GM23338 (cell line): ENCODE data around the gene PATE4. TPM values are rescaled to one million over a fixed set of nuclear protein-coding genes. Genes with fewer than 3 reads are reported as not detected.

Experiments used
- ATAC-seq: fragments of 200-7000 bp; cut with Tn5 transposase; 3 replicates; pipeline ENCODE4 v1.9.1; 2020
- DNase-seq: peaks from one replicate; pipeline ENCODE4 v3.0.0-alpha.2; 2015; ENCODE audit warnings: low spot score
- H2AFZ ChIP-seq: fragments of 200-600 bp; sonication (generic); 2 replicates; pipeline ENCODE4 v1.8.0; 2016; ENCODE audit warnings: antibody characterized with exemption, mild to moderate bottlenecking, moderate library complexity
- H3F3A ChIP-seq: fragments of 200-600 bp; sonication (generic); replicated peaks from 2 replicates; pipeline ENCODE4 v1.8.0; 2017; ENCODE audit warnings: antibody characterized with exemption, mixed run types, low read depth
- H3K27ac ChIP-seq: fragments of 200-600 bp; sonication (generic); 2 replicates; pipeline ENCODE4 v1.6.1; 2016; ENCODE audit warnings: low read depth
- H3K27me3 ChIP-seq: fragments of 200-600 bp; sonication (generic); 2 replicates; pipeline ENCODE4 v1.8.0; 2016; ENCODE audit warnings: mild to moderate bottlenecking, mixed run types, moderate library complexity; ENCODE audit not compliant: insufficient read depth
- H3K36me3 ChIP-seq: fragments of 200-600 bp; sonication (generic); 2 replicates; pipeline ENCODE4 v1.8.0; 2016; ENCODE audit warnings: mild to moderate bottlenecking; ENCODE audit not compliant: insufficient read depth
- H3K4me1 ChIP-seq: fragments of 200-600 bp; sonication (generic); 2 replicates; pipeline ENCODE4 v1.8.0; 2016; ENCODE audit warnings: mild to moderate bottlenecking, moderate library complexity; ENCODE audit not compliant: insufficient read depth
- H3K4me2 ChIP-seq: fragments of 200-600 bp; sonication (generic); 2 replicates; pipeline ENCODE4 v1.7.1; 2017; ENCODE audit warnings: mixed run types
- H3K4me3 ChIP-seq: fragments of 200-600 bp; sonication (generic); 2 replicates; pipeline ENCODE4 v1.6.1; 2016; ENCODE audit warnings: mixed run types
- H3K79me2 ChIP-seq: fragments of 200-600 bp; sonication (generic); replicated peaks from 2 replicates; pipeline ENCODE4 v1.8.0; 2017; ENCODE audit warnings: mild to moderate bottlenecking; ENCODE audit not compliant: insufficient read depth
- H3K9me2 ChIP-seq: fragments of 200-600 bp; sonication (generic); 2 replicates; pipeline ENCODE4 v1.8.0; 2017; ENCODE audit not compliant: insufficient read depth
- H4K20me1 ChIP-seq: fragments of 200-600 bp; sonication (generic); replicated peaks from 2 replicates; pipeline ENCODE4 v1.8.0; 2017; ENCODE audit warnings: mild to moderate bottlenecking; ENCODE audit not compliant: insufficient read depth
- H3K27ac Mint-ChIP-seq: 2 replicates; pipeline ENCODE4 v1.8.0; 2020; ENCODE audit warnings: inconsistent platforms, mild to moderate bottlenecking, moderate library complexity, mixed read lengths
- H3K27me3 Mint-ChIP-seq: 3 replicates; pipeline ENCODE4 v1.8.0; 2022; ENCODE audit warnings: low read depth, mild to moderate bottlenecking, moderate library complexity, mixed read lengths, inconsistent platforms; ENCODE audit not compliant: insufficient read depth, poor library complexity
- H3K36me3 Mint-ChIP-seq: 3 replicates; pipeline ENCODE4 v1.8.0; 2021; ENCODE audit warnings: low read depth, mild to moderate bottlenecking, inconsistent platforms, moderate library complexity, mixed read lengths
- H3K4me1 Mint-ChIP-seq: 3 replicates; pipeline ENCODE4 v1.8.0; 2020; ENCODE audit warnings: mild to moderate bottlenecking, inconsistent platforms, mixed read lengths
- H3K4me3 Mint-ChIP-seq: 3 replicates; pipeline ENCODE4 v1.8.0; 2021; ENCODE audit warnings: moderate library complexity, mild to moderate bottlenecking, inconsistent platforms, mixed read lengths
- H3K9me3 Mint-ChIP-seq: 3 replicates; pipeline ENCODE4 v1.8.0; 2020; ENCODE audit warnings: moderate library complexity, mild to moderate bottlenecking, inconsistent platforms, mixed read lengths
- CREB1 ChIP-seq: fragments of 250-450 bp; sonication (Bioruptor Pico); IDR thresholded peaks from 2 replicates; pipeline ENCODE4 v1.5.0; 2020; ENCODE audit warnings: low read depth, mild to moderate bottlenecking, moderate library complexity
- EZH2 ChIP-seq: fragments of 200-600 bp; sonication (generic); IDR thresholded peaks from one replicate; pipeline ENCODE4 v1.8.0; 2017; ENCODE audit warnings: antibody characterized with exemption, mild to moderate bottlenecking, low read depth; ENCODE audit not compliant: unreplicated experiment
- EZH2phosphoT487 ChIP-seq: fragments of 200-600 bp; sonication (generic); IDR thresholded peaks from one replicate; pipeline ENCODE4 v1.8.1; 2018; ENCODE audit warnings: antibody characterized with exemption; ENCODE audit not compliant: unreplicated experiment
- JUNB ChIP-seq: IDR thresholded peaks from one replicate; pipeline ENCODE4 v1.6.1; 2016; ENCODE audit warnings: antibody characterized with exemption; ENCODE audit not compliant: unreplicated experiment
- POLR2AphosphoS5 ChIP-seq: IDR thresholded peaks from 2 replicates; pipeline ENCODE4 v1.6.1; 2016; ENCODE audit warnings: antibody characterized with exemption, low read depth
- STAT1 ChIP-seq: IDR thresholded peaks from one replicate; pipeline ENCODE4 v1.6.1; 2016; ENCODE audit warnings: antibody characterized with exemption; ENCODE audit not compliant: unreplicated experiment
- ZNF114 ChIP-seq: fragments of 250-450 bp; sonication (Bioruptor Pico); IDR thresholded peaks from 2 replicates; pipeline ENCODE4 v1.5.0; 2020; ENCODE audit warnings: mild to moderate bottlenecking, moderate library complexity
- polyA plus RNA-seq: library from polyadenylated mRNA; unstranded; fragments of >200 nt; fragmentation: Nextera tagmentation; extraction: Ambion mirVana; gene quantifications from 2 replicates; pipeline ENCODE4 v1.2.1, GENCODE V29; 2016
- total RNA-seq: library from RNA; depleted of rRNA; stranded (reverse); fragments of >200 nt; shearing (Covaris generic); gene quantifications from 2 replicates; pipeline ENCODE4 v1.2.3, GENCODE V29; 2014
- TF ChIP-seq, protein P1 (sequence below), 2 experiments: fragments of 200-600 bp in 1 of 2; sonication (generic) in 1 of 2; conservative IDR thresholded peaks; 2 replicates each; pipeline versions ENCODE4 v1.5.1 to v1.6.1; 2016 to 2017; ENCODE audit warnings: antibody characterized with exemption in 2 of 2, low read depth in 2 of 2, mild to moderate bottlenecking in 2 of 2, moderate library complexity in 1 of 2
- TF ChIP-seq, protein P2 (sequence below): IDR thresholded peaks from one replicate; pipeline ENCODE4 v1.6.1; 2018; ENCODE audit warnings: antibody characterized with exemption; ENCODE audit not compliant: unreplicated experiment
- TF ChIP-seq, protein P3 (sequence below): fragments of 250-450 bp; sonication (Bioruptor Pico); IDR thresholded peaks from 2 replicates; pipeline ENCODE4 v1.5.0; 2020; ENCODE audit warnings: mild to moderate bottlenecking, moderate library complexity

PATE4 gene
- total and polyA plus RNA-seq, 2 experiments from 2014 or later: not detected

DNA sequence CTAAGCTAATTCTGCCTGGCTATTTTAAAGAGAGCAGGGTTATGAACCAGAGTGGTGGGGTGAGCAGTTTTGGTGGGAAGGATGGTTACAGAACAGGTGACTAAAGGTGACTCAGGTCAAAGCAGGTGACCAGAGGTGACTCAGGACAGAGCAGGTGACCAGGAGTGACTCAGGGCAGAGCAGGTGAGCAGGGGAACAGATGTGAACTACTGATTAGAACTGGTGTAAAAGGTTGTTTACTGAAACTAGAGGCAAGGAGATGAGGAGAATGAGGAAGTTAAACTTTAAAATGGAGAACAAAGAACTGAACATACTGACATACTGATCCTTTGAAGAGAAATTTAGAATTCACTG, 39.0 kb downstream of the PATE4 start:
- H3K4me3 ChIP-seq: no peak overlapping the region
- no peak overlapping the region for H3K4me2 ChIP-seq
- H3F3A ChIP-seq: no peaks in the 10 kb centered on the region
- Mint-ChIP-seq H3K36me3 (peaks cover 10% of the 10 kb centered on the region), H3K27me3 (no peaks in the 10 kb centered on the region), H3K4me1 (0 out of 3 replicates have a peak, but pooled peaks cover 2% of the 10 kb centered on the region), H3K9me3 (peaks cover 14% of the 10 kb centered on the region; the same call in 2 of the 3 replicates), H3K4me3 (no peak overlapping the region), H3K27ac (no peak overlapping the region)
- H3K27ac ChIP-seq: no peak overlapping the region
- H3K27me3 ChIP-seq: no peaks in the 10 kb centered on the region
- TF ChIP-seq CREB1 (CRISPR knock-in tag): no peak
- TF ChIP-seq, protein P1, sequence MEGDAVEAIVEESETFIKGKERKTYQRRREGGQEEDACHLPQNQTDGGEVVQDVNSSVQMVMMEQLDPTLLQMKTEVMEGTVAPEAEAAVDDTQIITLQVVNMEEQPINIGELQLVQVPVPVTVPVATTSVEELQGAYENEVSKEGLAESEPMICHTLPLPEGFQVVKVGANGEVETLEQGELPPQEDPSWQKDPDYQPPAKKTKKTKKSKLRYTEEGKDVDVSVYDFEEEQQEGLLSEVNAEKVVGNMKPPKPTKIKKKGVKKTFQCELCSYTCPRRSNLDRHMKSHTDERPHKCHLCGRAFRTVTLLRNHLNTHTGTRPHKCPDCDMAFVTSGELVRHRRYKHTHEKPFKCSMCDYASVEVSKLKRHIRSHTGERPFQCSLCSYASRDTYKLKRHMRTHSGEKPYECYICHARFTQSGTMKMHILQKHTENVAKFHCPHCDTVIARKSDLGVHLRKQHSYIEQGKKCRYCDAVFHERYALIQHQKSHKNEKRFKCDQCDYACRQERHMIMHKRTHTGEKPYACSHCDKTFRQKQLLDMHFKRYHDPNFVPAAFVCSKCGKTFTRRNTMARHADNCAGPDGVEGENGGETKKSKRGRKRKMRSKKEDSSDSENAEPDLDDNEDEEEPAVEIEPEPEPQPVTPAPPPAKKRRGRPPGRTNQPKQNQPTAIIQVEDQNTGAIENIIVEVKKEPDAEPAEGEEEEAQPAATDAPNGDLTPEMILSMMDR (conservative IDR thresholded peaks at IDR 0.05; ENCODE audit: low read depth in 2 of 2): no peak
- TF ChIP-seq JUNB: no peak
- TF ChIP-seq, protein P2, sequence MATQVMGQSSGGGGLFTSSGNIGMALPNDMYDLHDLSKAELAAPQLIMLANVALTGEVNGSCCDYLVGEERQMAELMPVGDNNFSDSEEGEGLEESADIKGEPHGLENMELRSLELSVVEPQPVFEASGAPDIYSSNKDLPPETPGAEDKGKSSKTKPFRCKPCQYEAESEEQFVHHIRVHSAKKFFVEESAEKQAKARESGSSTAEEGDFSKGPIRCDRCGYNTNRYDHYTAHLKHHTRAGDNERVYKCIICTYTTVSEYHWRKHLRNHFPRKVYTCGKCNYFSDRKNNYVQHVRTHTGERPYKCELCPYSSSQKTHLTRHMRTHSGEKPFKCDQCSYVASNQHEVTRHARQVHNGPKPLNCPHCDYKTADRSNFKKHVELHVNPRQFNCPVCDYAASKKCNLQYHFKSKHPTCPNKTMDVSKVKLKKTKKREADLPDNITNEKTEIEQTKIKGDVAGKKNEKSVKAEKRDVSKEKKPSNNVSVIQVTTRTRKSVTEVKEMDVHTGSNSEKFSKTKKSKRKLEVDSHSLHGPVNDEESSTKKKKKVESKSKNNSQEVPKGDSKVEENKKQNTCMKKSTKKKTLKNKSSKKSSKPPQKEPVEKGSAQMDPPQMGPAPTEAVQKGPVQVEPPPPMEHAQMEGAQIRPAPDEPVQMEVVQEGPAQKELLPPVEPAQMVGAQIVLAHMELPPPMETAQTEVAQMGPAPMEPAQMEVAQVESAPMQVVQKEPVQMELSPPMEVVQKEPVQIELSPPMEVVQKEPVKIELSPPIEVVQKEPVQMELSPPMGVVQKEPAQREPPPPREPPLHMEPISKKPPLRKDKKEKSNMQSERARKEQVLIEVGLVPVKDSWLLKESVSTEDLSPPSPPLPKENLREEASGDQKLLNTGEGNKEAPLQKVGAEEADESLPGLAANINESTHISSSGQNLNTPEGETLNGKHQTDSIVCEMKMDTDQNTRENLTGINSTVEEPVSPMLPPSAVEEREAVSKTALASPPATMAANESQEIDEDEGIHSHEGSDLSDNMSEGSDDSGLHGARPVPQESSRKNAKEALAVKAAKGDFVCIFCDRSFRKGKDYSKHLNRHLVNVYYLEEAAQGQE: no peak
- no peak for TF ChIP-seq POLR2AphosphoS5
- no peak for TF ChIP-seq EZH2phosphoT487
- TF ChIP-seq EZH2: no peak
- no peak for TF ChIP-seq STAT1
- TF ChIP-seq, protein P3, sequence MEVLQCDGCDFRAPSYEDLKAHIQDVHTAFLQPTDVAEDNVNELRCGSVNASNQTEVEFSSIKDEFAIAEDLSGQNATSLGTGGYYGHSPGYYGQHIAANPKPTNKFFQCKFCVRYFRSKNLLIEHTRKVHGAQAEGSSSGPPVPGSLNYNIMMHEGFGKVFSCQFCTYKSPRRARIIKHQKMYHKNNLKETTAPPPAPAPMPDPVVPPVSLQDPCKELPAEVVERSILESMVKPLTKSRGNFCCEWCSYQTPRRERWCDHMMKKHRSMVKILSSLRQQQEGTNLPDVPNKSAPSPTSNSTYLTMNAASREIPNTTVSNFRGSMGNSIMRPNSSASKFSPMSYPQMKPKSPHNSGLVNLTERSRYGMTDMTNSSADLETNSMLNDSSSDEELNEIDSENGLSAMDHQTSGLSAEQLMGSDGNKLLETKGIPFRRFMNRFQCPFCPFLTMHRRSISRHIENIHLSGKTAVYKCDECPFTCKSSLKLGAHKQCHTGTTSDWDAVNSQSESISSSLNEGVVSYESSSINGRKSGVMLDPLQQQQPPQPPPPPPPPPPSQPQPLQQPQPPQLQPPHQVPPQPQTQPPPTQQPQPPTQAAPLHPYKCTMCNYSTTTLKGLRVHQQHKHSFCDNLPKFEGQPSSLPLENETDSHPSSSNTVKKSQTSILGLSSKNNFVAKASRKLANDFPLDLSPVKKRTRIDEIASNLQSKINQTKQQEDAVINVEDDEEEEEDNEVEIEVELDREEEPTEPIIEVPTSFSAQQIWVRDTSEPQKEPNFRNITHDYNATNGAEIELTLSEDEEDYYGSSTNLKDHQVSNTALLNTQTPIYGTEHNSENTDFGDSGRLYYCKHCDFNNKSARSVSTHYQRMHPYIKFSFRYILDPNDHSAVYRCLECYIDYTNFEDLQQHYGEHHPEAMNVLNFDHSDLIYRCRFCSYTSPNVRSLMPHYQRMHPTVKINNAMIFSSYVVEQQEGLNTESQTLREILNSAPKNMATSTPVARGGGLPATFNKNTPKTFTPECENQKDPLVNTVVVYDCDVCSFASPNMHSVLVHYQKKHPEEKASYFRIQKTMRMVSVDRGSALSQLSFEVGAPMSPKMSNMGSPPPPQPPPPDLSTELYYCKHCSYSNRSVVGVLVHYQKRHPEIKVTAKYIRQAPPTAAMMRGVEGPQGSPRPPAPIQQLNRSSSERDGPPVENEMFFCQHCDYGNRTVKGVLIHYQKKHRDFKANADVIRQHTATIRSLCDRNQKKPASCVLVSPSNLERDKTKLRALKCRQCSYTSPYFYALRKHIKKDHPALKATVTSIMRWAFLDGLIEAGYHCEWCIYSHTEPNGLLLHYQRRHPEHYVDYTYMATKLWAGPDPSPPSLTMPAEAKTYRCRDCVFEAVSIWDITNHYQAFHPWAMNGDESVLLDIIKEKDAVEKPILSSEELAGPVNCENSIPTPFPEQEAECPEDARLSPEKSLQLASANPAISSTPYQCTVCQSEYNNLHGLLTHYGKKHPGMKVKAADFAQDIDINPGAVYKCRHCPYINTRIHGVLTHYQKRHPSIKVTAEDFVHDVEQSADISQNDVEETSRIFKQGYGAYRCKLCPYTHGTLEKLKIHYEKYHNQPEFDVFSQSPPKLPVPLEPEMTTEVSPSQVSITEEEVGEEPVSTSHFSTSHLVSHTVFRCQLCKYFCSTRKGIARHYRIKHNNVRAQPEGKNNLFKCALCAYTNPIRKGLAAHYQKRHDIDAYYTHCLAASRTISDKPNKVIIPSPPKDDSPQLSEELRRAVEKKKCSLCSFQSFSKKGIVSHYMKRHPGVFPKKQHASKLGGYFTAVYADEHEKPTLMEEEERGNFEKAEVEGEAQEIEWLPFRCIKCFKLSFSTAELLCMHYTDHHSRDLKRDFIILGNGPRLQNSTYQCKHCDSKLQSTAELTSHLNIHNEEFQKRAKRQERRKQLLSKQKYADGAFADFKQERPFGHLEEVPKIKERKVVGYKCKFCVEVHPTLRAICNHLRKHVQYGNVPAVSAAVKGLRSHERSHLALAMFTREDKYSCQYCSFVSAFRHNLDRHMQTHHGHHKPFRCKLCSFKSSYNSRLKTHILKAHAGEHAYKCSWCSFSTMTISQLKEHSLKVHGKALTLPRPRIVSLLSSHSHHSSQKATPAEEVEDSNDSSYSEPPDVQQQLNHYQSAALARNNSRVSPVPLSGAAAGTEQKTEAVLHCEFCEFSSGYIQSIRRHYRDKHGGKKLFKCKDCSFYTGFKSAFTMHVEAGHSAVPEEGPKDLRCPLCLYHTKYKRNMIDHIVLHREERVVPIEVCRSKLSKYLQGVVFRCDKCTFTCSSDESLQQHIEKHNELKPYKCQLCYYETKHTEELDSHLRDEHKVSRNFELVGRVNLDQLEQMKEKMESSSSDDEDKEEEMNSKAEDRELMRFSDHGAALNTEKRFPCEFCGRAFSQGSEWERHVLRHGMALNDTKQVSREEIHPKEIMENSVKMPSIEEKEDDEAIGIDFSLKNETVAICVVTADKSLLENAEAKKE (CRISPR knock-in tag): no peak
- no peak for TF ChIP-seq ZNF114 (CRISPR knock-in tag)
- no peaks in the 10 kb centered on the region for H3K9me2 ChIP-seq
- H4K20me1 ChIP-seq: no peaks in the 10 kb centered on the region
- H3K4me1 ChIP-seq: no peaks in the 10 kb centered on the region
- ATAC-seq (no peak), DNase-seq (no peak)
- H3K36me3 ChIP-seq: no peaks in the 10 kb centered on the region; the same call in 1 of the 2 replicates
- H2AFZ ChIP-seq: no peak overlapping the region
- no peaks in the 10 kb centered on the region for H3K79me2 ChIP-seq
